PC-3 (cell line): ENCODE results near the gene LCTL. TPM values are rescaled to one million over a fixed set of nuclear protein-coding genes. Genes with fewer than 3 reads are reported as not detected.

Source experiments
- ATAC-seq: fragments of 200-7000 bp; cut with Tn5 transposase; 2 replicates; pipeline ENCODE4 v1.9.1; 2020; ENCODE audit warnings: mild to moderate bottlenecking, moderate library complexity
- Bru-seq: library from RNA; stranded (reverse); fragments of 400-500 nt; gene quantifications from one replicate; lab custom pipeline; 2021; lab: Mats Ljungman, UMichigan
- BruChase-seq, 2 experiments: library from RNA; stranded (reverse); fragments of 400-500 nt; gene quantifications; one replicate each; lab custom pipeline; 2021; lab: Mats Ljungman, UMichigan
- BruUV-seq: library from RNA; stranded (reverse); fragments of 400-500 nt; replicated peaks from 2 replicates; lab custom pipeline; 2021; lab: Mats Ljungman, UMichigan
- CTCF ChIA-PET: fragments of 300-600 bp; sonication (Branson Sonifier 250); formaldehyde crosslinking; loops from one replicate; lab custom pipeline; 2022; ENCODE audit warnings: antibody characterized with exemption; lab: Charles Lee
- POLR2A ChIA-PET: fragments of 300-600 bp; sonication (Branson Sonifier 250); formaldehyde crosslinking; loops from one replicate; lab custom pipeline; 2022; ENCODE audit warnings: antibody characterized with exemption; ENCODE audit not compliant: unreplicated experiment; lab: Charles Lee
- DNase-seq: peaks from one replicate; pipeline ENCODE4 v3.0.0-alpha.2; 2015
- H2AFZ ChIP-seq: fragments of 300-600 bp; sonication (generic); 2 replicates; pipeline ENCODE4 v1.6.0; 2016; ENCODE audit warnings: antibody characterized with exemption, low read length
- H3F3A ChIP-seq: fragments of 300-600 bp; sonication (generic); one replicate; pipeline ENCODE4 v1.6.0; 2017; ENCODE audit warnings: antibody characterized with exemption, low read length, control low read depth, mild to moderate bottlenecking; ENCODE audit not compliant: unreplicated experiment
- H3K27ac ChIP-seq: fragments of 300-600 bp; sonication (generic); 2 replicates; pipeline ENCODE4 v1.5.1; 2016; ENCODE audit warnings: mild to moderate bottlenecking, low read length
- H3K27me3 ChIP-seq: fragments of 300-600 bp; sonication (generic); 2 replicates; pipeline ENCODE4 v1.6.1; 2016; ENCODE audit warnings: low read length, mixed read lengths
- H3K36me3 ChIP-seq: fragments of 300-600 bp; sonication (generic); 2 replicates; pipeline ENCODE4 v1.6.1; 2016; ENCODE audit warnings: low read depth, mixed run types, low read length, mixed read lengths
- H3K4me1 ChIP-seq: fragments of 300-600 bp; sonication (generic); 2 replicates; pipeline ENCODE4 v1.5.1; 2016; ENCODE audit warnings: low read length; ENCODE audit not compliant: insufficient read depth
- H3K4me2 ChIP-seq: fragments of 300-600 bp; sonication (generic); 2 replicates; pipeline ENCODE4 v1.6.0; 2016; ENCODE audit warnings: low read length
- H3K4me3 ChIP-seq: fragments of 300-600 bp; sonication (generic); 2 replicates; pipeline ENCODE4 v1.5.1; 2016; ENCODE audit warnings: mild to moderate bottlenecking, low read length, mixed read lengths
- H3K79me2 ChIP-seq: fragments of 300-600 bp; sonication (generic); 2 replicates; pipeline ENCODE4 v1.6.1; 2017; ENCODE audit warnings: low read length, mixed read lengths
- H3K9ac ChIP-seq: fragments of 300-600 bp; sonication (generic); 2 replicates; pipeline ENCODE4 v1.6.0; 2016; ENCODE audit warnings: mild to moderate bottlenecking, low read length
- H3K9me2 ChIP-seq: fragments of 300-600 bp; sonication (generic); replicated peaks from 2 replicates; pipeline ENCODE4 v1.6.1; 2016; ENCODE audit warnings: mixed run types, low read length, mixed read lengths
- H3K9me3 ChIP-seq: fragments of 300-600 bp; sonication (generic); 2 replicates; pipeline ENCODE4 v1.6.1; 2016; ENCODE audit warnings: low read length, mixed read lengths
- H4K20me1 ChIP-seq: fragments of 300-600 bp; sonication (generic); 2 replicates; pipeline ENCODE4 v1.6.1; 2016; ENCODE audit warnings: low read length, mixed read lengths
- CTCF ChIP-seq: fragments of 300-600 bp; sonication (generic); conservative IDR thresholded peaks from 2 replicates; pipeline ENCODE4 v1.5.1; 2017; ENCODE audit warnings: antibody characterized with exemption, low read depth, mild to moderate bottlenecking, low read length
- EZH2 ChIP-seq: fragments of 300-600 bp; sonication (generic); IDR thresholded peaks from one replicate; pipeline ENCODE4 v1.6.1; 2017; ENCODE audit warnings: antibody characterized with exemption, mild to moderate bottlenecking, low read length; ENCODE audit not compliant: unreplicated experiment
- EZH2phosphoT487 ChIP-seq: fragments of 300-600 bp; sonication (generic); IDR thresholded peaks from 2 replicates; pipeline ENCODE4 v1.6.1; 2018; ENCODE audit warnings: mild to moderate bottlenecking, antibody characterized with exemption, low read length, borderline replicate concordance
- intact Hi-C: fragments of 100-400 bp; cut with micrococcal nuclease; formaldehyde crosslinking; loops from 2 replicates; pipeline ENCODE4 v1.9.0; 2023
- long read RNA-seq: library from polyadenylated mRNA; unstranded; transcript quantifications from one replicate; pipeline ENCODE4 v2.0.0, GENCODE V29; 2021; ENCODE audit not compliant: unreplicated experiment
- total RNA-seq: library from RNA; depleted of rRNA; stranded (reverse); fragments of >200 nt; gene quantifications from 2 replicates; pipeline ENCODE4 v1.2.3, GENCODE V29; 2014; rRNA removed

LCTL gene, protein sequence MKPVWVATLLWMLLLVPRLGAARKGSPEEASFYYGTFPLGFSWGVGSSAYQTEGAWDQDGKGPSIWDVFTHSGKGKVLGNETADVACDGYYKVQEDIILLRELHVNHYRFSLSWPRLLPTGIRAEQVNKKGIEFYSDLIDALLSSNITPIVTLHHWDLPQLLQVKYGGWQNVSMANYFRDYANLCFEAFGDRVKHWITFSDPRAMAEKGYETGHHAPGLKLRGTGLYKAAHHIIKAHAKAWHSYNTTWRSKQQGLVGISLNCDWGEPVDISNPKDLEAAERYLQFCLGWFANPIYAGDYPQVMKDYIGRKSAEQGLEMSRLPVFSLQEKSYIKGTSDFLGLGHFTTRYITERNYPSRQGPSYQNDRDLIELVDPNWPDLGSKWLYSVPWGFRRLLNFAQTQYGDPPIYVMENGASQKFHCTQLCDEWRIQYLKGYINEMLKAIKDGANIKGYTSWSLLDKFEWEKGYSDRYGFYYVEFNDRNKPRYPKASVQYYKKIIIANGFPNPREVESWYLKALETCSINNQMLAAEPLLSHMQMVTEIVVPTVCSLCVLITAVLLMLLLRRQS
- total RNA-seq (not detected in 2 replicates), Bru-seq, nascent RNA (percentile 10 among the genes with signal in this experiment), BruChase-seq, experiment 1, labeled RNA remaining after a 6-hour chase (percentile 4 among the genes with signal in this experiment), BruChase-seq, experiment 2, labeled RNA remaining after a 2-hour chase (not detected)
- long read RNA-seq: 0 reads

DNA sequence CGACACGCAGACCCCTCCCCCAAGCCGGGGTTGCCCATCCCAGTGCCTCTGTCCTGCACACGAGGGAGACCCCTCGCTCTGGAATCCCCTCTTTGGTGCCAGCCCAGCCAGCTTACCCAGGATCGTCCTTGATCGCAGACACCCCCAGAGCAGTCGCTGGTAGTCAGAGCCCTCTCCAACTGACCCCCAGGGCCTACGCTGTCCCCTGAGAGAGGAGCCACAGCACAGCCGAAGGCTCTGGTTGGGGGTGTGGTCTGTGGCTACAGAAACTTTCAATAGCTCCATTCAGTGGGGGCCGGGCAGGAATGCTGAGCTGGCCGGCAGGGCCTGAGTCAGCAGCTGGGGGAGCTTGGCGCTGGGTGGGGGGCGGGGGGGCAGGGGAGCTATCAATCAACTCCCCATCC lies at the start of gene LCTL:
LCTL (minus strand) TSS at position 258 of the 404 bp plus-strand sequence. CDS start 633 bp downstream, outside the sequence.
- ChIA-PET CTCF (no interaction called here), POLR2A (no interaction called here)
- Histone ChIP-seq H3F3A (no peaks in the 10 kb centered on the region), H3K36me3 (no peaks in the 10 kb centered on the region), H3K9me2 (no peaks in the 10 kb centered on the region), H3K9me3 (no peaks in the 10 kb centered on the region), H2AFZ (peak within 1 kb of the TSS; percentile 94; the same call in 1 of the 2 replicates), H3K27ac (no peak within 1 kb of the TSS), H3K4me3 (no peak within 1 kb of the TSS), H4K20me1 (no peaks in the 10 kb centered on the region), H3K4me2 (peak within 1 kb of the TSS; percentile 69; the same call in 1 of the 2 replicates), H3K9ac (no peak within 1 kb of the TSS), H3K27me3 (no peaks in the 10 kb centered on the region), H3K79me2 (no peaks in the 10 kb centered on the region), H3K4me1 (0 out of 2 replicates have a peak, but pooled peaks cover 3% of the 10 kb centered on the region)
- DNase-seq: peak; percentile 42
- no TSS peak for BruUV-seq
- ATAC-seq: peak; percentile 56; the same call in 1 of the 2 replicates
- intact Hi-C loops: no loop called here
- TF ChIP-seq EZH2: no peak
- TF ChIP-seq CTCF: no peak
- no peak for TF ChIP-seq EZH2phosphoT487

DNA sequence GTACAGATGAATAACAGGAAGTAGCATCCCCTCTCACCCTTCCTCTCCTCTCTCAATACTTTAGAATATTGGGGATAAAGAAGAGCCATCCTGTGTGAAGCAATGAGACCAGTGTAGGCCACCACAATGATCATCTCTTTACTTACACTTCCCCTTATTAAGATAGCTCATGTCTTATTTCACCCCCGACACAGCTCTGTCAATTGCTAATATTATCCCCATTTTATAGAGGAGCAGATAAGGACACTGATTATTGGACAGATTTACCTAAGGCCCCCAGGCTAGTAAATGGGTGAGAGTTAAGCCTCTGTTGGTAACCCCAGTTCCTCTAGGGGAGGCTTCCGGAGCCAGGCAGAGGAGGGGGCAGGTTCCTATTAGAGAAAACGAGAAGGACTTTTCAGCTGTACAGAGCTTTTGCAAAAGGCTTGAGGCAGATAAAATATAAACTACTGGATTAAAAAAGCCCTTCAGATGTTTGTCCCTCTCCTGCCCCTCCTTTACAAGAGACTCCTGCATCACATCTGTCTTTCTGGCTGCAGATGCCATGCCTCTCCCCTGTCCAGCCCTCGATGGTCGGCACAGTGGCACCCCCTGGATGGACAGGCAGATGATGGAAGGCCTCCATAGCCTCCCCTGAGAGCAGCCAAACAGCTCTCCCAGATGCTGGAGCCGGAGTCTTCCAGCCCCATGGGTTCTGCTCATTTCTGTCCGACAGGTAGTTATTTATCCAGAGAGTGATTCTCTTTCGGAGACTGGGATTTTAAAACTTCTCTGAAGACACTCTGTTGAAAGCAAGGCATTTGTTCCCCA lies 49.4 kb upstream of the LCTL start:
- Histone ChIP-seq H2AFZ (no peak overlapping the region), H3K9me2 (no peaks in the 10 kb centered on the region), H3K4me3 (no peak overlapping the region), H3K9me3 (no peaks in the 10 kb centered on the region), H4K20me1 (no peaks in the 10 kb centered on the region), H3K36me3 (no peaks in the 10 kb centered on the region), H3K4me2 (no peak overlapping the region), H3F3A (no peaks in the 10 kb centered on the region), H3K79me2 (no peaks in the 10 kb centered on the region), H3K4me1 (peaks cover 19% of the 10 kb centered on the region), H3K9ac (no peak overlapping the region), H3K27me3 (no peaks in the 10 kb centered on the region), H3K27ac (no peak overlapping the region)
- no TSS peak for BruUV-seq
- POLR2A ChIA-PET: no interaction called here
- TF ChIP-seq EZH2 (no peak), EZH2phosphoT487 (no peak), CTCF (no peak)
- DNase-seq (no peak), ATAC-seq (no peak)
- CTCF ChIA-PET: no interaction called here
- intact Hi-C loops: loop anchor here (5.0 kb wide), 1 partner anchor 237 kb away; no protein-coding TSS in a partner anchor
